IPS-15b (cell line): ENCODE results near the gene SARS1.

Experiments used
- H3K27me3 ChIP-seq: one replicate; pipeline ENCODE4 v1.6.1; 2013; ENCODE audit warnings: low read length; ENCODE audit not compliant: control insufficient read depth, insufficient read depth
- H3K36me3 ChIP-seq: one replicate; pipeline ENCODE4 v1.6.1; 2013; ENCODE audit warnings: low read length; ENCODE audit not compliant: control insufficient read depth, insufficient read depth
- H3K4me1 ChIP-seq: one replicate; pipeline ENCODE4 v1.6.1; 2013; ENCODE audit warnings: mild to moderate bottlenecking, low read length; ENCODE audit not compliant: control insufficient read depth, insufficient read depth
- H3K4me3 ChIP-seq: one replicate; pipeline ENCODE4 v1.5.1; 2013; ENCODE audit warnings: low read depth, low read length
- H3K9ac ChIP-seq: one replicate; pipeline ENCODE4 v1.6.1; 2013; ENCODE audit warnings: low read depth, mild to moderate bottlenecking, low read length
- H3K9me3 ChIP-seq: one replicate; pipeline ENCODE4 v1.6.1; 2013; ENCODE audit warnings: mild to moderate bottlenecking, low read length; ENCODE audit not compliant: control insufficient read depth, insufficient read depth

The SARS1 gene

GRCh38 chr1:109269212-109269980 is 55.7 kb downstream of the SARS1 start:
- Histone ChIP-seq H3K4me3 (no peak overlapping the region), H3K4me1 (peaks cover 3% of the 10 kb centered on the region), H3K9ac (no peak overlapping the region), H3K36me3 (peaks cover 65% of the 10 kb centered on the region), H3K9me3 (no peaks in the 10 kb centered on the region), H3K27me3 (no peaks in the 10 kb centered on the region)

GRCh38 chr1:109269981-109270622 is 56.4 kb downstream of the SARS1 start:
- Histone ChIP-seq H3K9ac (no peak overlapping the region), H3K4me1 (peaks cover 10% of the 10 kb centered on the region), H3K36me3 (peaks cover 62% of the 10 kb centered on the region), H3K4me3 (no peak overlapping the region), H3K9me3 (no peaks in the 10 kb centered on the region), H3K27me3 (no peaks in the 10 kb centered on the region)

GRCh38 chr1:109270623-109271317 is 57.1 kb downstream of the SARS1 start:
- no peak overlapping the region for H3K4me3 ChIP-seq
- H3K27me3 ChIP-seq: no peaks in the 10 kb centered on the region
- H3K36me3 ChIP-seq: peaks cover 55% of the 10 kb centered on the region
- no peaks in the 10 kb centered on the region for H3K9me3 ChIP-seq
- H3K4me1 ChIP-seq: peaks cover 16% of the 10 kb centered on the region
- no peak overlapping the region for H3K9ac ChIP-seq

- Histone ChIP-seq H3K4me3 (no peak overlapping the region), H3K9me3 (no peaks in the 10 kb centered on the region), H3K4me1 (peaks cover 16% of the 10 kb centered on the region), H3K9ac (no peak overlapping the region), H3K27me3 (no peaks in the 10 kb centered on the region), H3K36me3 (peaks cover 54% of the 10 kb centered on the region)
Measured at GRCh38 chr1:109271458-109271857, 57.7 kb downstream of the SARS1 start.

- H3K27me3 ChIP-seq: no peaks in the 10 kb centered on the region
- H3K9me3 ChIP-seq: no peaks in the 10 kb centered on the region
- H3K9ac ChIP-seq: no peak overlapping the region
- H3K4me3 ChIP-seq: no peak overlapping the region
- H3K36me3 ChIP-seq: peaks cover 52% of the 10 kb centered on the region
- peaks cover 16% of the 10 kb centered on the region for H3K4me1 ChIP-seq
Measured at GRCh38 chr1:109272021-109272799, 58.5 kb downstream of the SARS1 start.

GRCh38 chr1:109272831-109273547 is 59.3 kb downstream of the SARS1 start:
- Histone ChIP-seq H3K4me1 (peaks cover 16% of the 10 kb centered on the region), H3K9ac (no peak overlapping the region), H3K27me3 (no peaks in the 10 kb centered on the region), H3K9me3 (no peaks in the 10 kb centered on the region), H3K4me3 (no peak overlapping the region), H3K36me3 (peaks cover 44% of the 10 kb centered on the region)

GRCh38 chr1:109273570-109274288 is 60.0 kb downstream of the SARS1 start:
- H3K36me3 ChIP-seq: peaks cover 36% of the 10 kb centered on the region
- H3K4me1 ChIP-seq: peaks cover 16% of the 10 kb centered on the region
- H3K4me3 ChIP-seq: no peak overlapping the region
- no peaks in the 10 kb centered on the region for H3K9me3 ChIP-seq
- no peaks in the 10 kb centered on the region for H3K27me3 ChIP-seq
- H3K9ac ChIP-seq: no peak overlapping the region

- Histone ChIP-seq H3K4me1 (peaks cover 16% of the 10 kb centered on the region), H3K27me3 (no peaks in the 10 kb centered on the region), H3K36me3 (peaks cover 27% of the 10 kb centered on the region), H3K4me3 (no peak overlapping the region), H3K9ac (peak overlapping the region; percentile 60), H3K9me3 (no peaks in the 10 kb centered on the region)
Measured at GRCh38 chr1:109274533-109275476, 61.1 kb downstream of the SARS1 start.

GRCh38 chr1:109275706-109276345 is 62.1 kb downstream of the SARS1 start:
- Histone ChIP-seq H3K4me3 (no peak overlapping the region), H3K4me1 (peaks cover 16% of the 10 kb centered on the region), H3K36me3 (peaks cover 23% of the 10 kb centered on the region), H3K9ac (no peak overlapping the region), H3K9me3 (no peaks in the 10 kb centered on the region), H3K27me3 (no peaks in the 10 kb centered on the region)
